SK-N-SH (cell line): ENCODE measurements around the gene FCHO2. TPM values are rescaled to one million over a fixed set of nuclear protein-coding genes. Genes with fewer than 3 reads are reported as not detected.

Experiments
- CTCF ChIA-PET: fragments of 300-600, 350-600 bp; formaldehyde crosslinking; extraction: SDS; loops from one replicate; lab custom pipeline; 2021; lab: Yijun Ruan, JAX
- POLR2A ChIA-PET: fragments of 350-600 bp; sonication (Branson Sonifier 250); formaldehyde crosslinking; extraction: SDS; loops from one replicate; lab custom pipeline; 2020; ENCODE audit warnings: antibody characterized with exemption, inconsistent platforms; lab: Yijun Ruan, JAX
- DNase-seq: peaks from one replicate; pipeline ENCODE4 v3.0.0; 2012
- H2AFZ ChIP-seq: fragments of 200-600 bp; sonication (generic); 2 replicates; pipeline ENCODE4 v1.8.1; 2016; ENCODE audit warnings: antibody characterized with exemption, mild to moderate bottlenecking, low read depth
- H3F3A ChIP-seq: fragments of 200-600 bp; sonication (generic); replicated peaks from 2 replicates; pipeline ENCODE3; 2016; ENCODE audit warnings: antibody characterized with exemption, mild to moderate bottlenecking; ENCODE audit not compliant: insufficient read depth
- H3K27ac ChIP-seq, 2 experiments: fragments of 200-500 bp in 1 of 2; fragments of 200-600 bp in 1 of 2; sonication (Bioruptor generic) in 1 of 2; sonication (generic), shearing (Covaris generic) in 1 of 2; 2 replicates each; pipeline versions ENCODE4 v1.5.1 to v1.6.1; 2014 to 2016; ENCODE audit warnings: low read depth in 2 of 2, inconsistent platforms in 1 of 2, low read length in 1 of 2, mild to moderate bottlenecking in 1 of 2, mixed read lengths in 1 of 2
- H3K27me3 ChIP-seq: fragments of 200-600 bp; sonication (generic), shearing (Covaris generic); 2 replicates; pipeline ENCODE4 v1.6.1; 2016; ENCODE audit warnings: mixed run types; ENCODE audit not compliant: insufficient read depth
- H3K36me3 ChIP-seq, 2 experiments: fragments of 200-500 bp in 1 of 2; fragments of 200-600 bp in 1 of 2; sonication (Bioruptor generic) in 1 of 2; sonication (generic) in 1 of 2; replicated peaks in 1 of 2; 2 replicates each; pipeline versions ENCODE3 to v1.5.1; 2014 to 2016; ENCODE audit warnings: low read length in 1 of 2, mild to moderate bottlenecking in 1 of 2; ENCODE audit not compliant: insufficient read depth in 2 of 2, control insufficient read depth in 1 of 2
- H3K4me1 ChIP-seq, 2 experiments: fragments of 200-500 bp in 1 of 2; fragments of 200-600 bp in 1 of 2; sonication (Bioruptor generic) in 1 of 2; sonication (generic), shearing (Covaris generic) in 1 of 2; 2 replicates each; pipeline versions ENCODE4 v1.5.1 to v1.6.1; 2014 to 2016; ENCODE audit warnings: low read depth in 1 of 2, low read length in 1 of 2, mixed run types in 1 of 2; ENCODE audit not compliant: insufficient read depth in 2 of 2, control insufficient read depth in 1 of 2
- H3K4me2 ChIP-seq: fragments of 200-600 bp; sonication (generic), shearing (Covaris generic); 2 replicates; pipeline ENCODE4 v1.6.1; 2017; ENCODE audit warnings: mixed run types
- H3K4me3 ChIP-seq, 2 experiments: fragments of 200-500 bp in 1 of 2; fragments of 200-600 bp in 1 of 2; sonication (Bioruptor generic) in 1 of 2; sonication (generic), shearing (Covaris generic) in 1 of 2; 2 replicates each; pipeline versions ENCODE4 v1.5.1 to v1.8.1; 2014 to 2016; ENCODE audit warnings: low read depth in 2 of 2, inconsistent platforms in 1 of 2, low read length in 1 of 2, mild to moderate bottlenecking in 1 of 2, mixed read lengths in 1 of 2, moderate library complexity in 1 of 2
- H3K79me2 ChIP-seq: fragments of 200-600 bp; sonication (generic); 2 replicates; pipeline ENCODE4 v1.8.1; 2017; ENCODE audit warnings: mild to moderate bottlenecking; ENCODE audit not compliant: insufficient read depth
- H3K9ac ChIP-seq: fragments of 200-600 bp; sonication (generic); 2 replicates; pipeline ENCODE4 v1.6.1; 2017; ENCODE audit warnings: mixed run types
- H3K9me2 ChIP-seq: fragments of 200-600 bp; sonication (generic); 2 replicates; pipeline ENCODE4 v1.6.1; 2017; ENCODE audit warnings: mixed run types
- H3K9me3 ChIP-seq: fragments of 200-600 bp; sonication (generic); 2 replicates; pipeline ENCODE4 v1.6.1; 2017; ENCODE audit warnings: mixed run types, mild to moderate bottlenecking, moderate library complexity
- H4K20me1 ChIP-seq: fragments of 200-600 bp; sonication (generic); 2 replicates; pipeline ENCODE4 v1.6.1; 2017; ENCODE audit warnings: mild to moderate bottlenecking, mixed run types; ENCODE audit not compliant: insufficient read depth
- FOXJ3 ChIP-seq: sonication (generic); formaldehyde crosslinking; IDR thresholded peaks from 2 replicates; pipeline ENCODE4 v1.5.1; 2020; ENCODE audit warnings: mild to moderate bottlenecking, missing genetic modification reagents
- GABPA ChIP-seq: IDR thresholded peaks from 2 replicates; pipeline ENCODE4 v1.4.0; 2012; ENCODE audit warnings: low read depth, mild to moderate bottlenecking
- GATA2 ChIP-seq: sonication (generic); formaldehyde crosslinking; IDR thresholded peaks from 2 replicates; pipeline ENCODE4 v1.5.0; 2020; ENCODE audit warnings: mild to moderate bottlenecking, missing genetic modification reagents
- JUND ChIP-seq: IDR thresholded peaks from 2 replicates; pipeline ENCODE4 v1.4.0; 2012
- MXI1 ChIP-seq: IDR thresholded peaks from 2 replicates; pipeline ENCODE4 v1.6.1; 2012; ENCODE audit warnings: mild to moderate bottlenecking, low read depth, low read length, improper control_type of control experiment
- NFIC ChIP-seq: IDR thresholded peaks from 2 replicates; pipeline ENCODE4 v1.4.0; 2012; ENCODE audit warnings: borderline replicate concordance
- NRF1 ChIP-seq: IDR thresholded peaks from 2 replicates; pipeline ENCODE4 v1.6.1; 2012; ENCODE audit warnings: low read depth, mild to moderate bottlenecking, low read length
- RAD21 ChIP-seq: IDR thresholded peaks from 2 replicates; pipeline ENCODE4 v1.6.1; 2012; ENCODE audit warnings: mild to moderate bottlenecking, low read length
- RCOR1 ChIP-seq: fragments of 150-350 bp; IDR thresholded peaks from 2 replicates; pipeline ENCODE4 v1.6.1; 2017; ENCODE audit warnings: antibody characterized with exemption, low read length
- RXRA ChIP-seq: IDR thresholded peaks from 2 replicates; pipeline ENCODE4 v1.4.0; 2012; ENCODE audit warnings: low read depth, mild to moderate bottlenecking, borderline replicate concordance
- SMC3 ChIP-seq: IDR thresholded peaks from 2 replicates; pipeline ENCODE4 v1.6.1; 2012; ENCODE audit warnings: low read depth, low read length, improper control_type of control experiment
- TCF12 ChIP-seq: IDR thresholded peaks from 2 replicates; pipeline ENCODE4 v1.4.0; 2012
- USF1 ChIP-seq: IDR thresholded peaks from 2 replicates; pipeline ENCODE4 v1.4.0; 2012; ENCODE audit warnings: low read depth, borderline replicate concordance
- YY1 ChIP-seq: IDR thresholded peaks from 2 replicates; pipeline ENCODE4 v1.4.0; 2012; ENCODE audit warnings: low read depth, mild to moderate bottlenecking
- ZBTB33 ChIP-seq: IDR thresholded peaks from 2 replicates; pipeline ENCODE4 v1.4.0; 2012; ENCODE audit warnings: low read depth, borderline replicate concordance
- polyA plus RNA-seq, 3 experiments: library from polyadenylated mRNA; depleted of rRNA; stranded (reverse); fragments of >200 nt; gene quantifications; 2 replicates each; pipeline ENCODE4 v1.2.3, GENCODE V29; 2012
- TF ChIP-seq, protein P1 (sequence below): fragments of 200-600 bp; sonication (generic); IDR thresholded peaks from 2 replicates; pipeline ENCODE4 v1.6.1; 2017; ENCODE audit warnings: antibody characterized with exemption, mild to moderate bottlenecking, moderate library complexity
- TF ChIP-seq, protein P2 (sequence below): fragments of 150-350 bp; IDR thresholded peaks from 2 replicates; pipeline ENCODE4 v1.6.1; 2016; ENCODE audit warnings: mild to moderate bottlenecking, low read depth, low read length
- TF ChIP-seq, protein P3 (sequence below): IDR thresholded peaks from 2 replicates; pipeline ENCODE4 v1.6.1; 2012; ENCODE audit warnings: mild to moderate bottlenecking, low read depth, low read length, moderate library complexity

FCHO2 gene
- polyA plus RNA-seq, 1 of the 3 experiments (the other 2 are of a cell fraction) = 5.2 TPM

DNA sequence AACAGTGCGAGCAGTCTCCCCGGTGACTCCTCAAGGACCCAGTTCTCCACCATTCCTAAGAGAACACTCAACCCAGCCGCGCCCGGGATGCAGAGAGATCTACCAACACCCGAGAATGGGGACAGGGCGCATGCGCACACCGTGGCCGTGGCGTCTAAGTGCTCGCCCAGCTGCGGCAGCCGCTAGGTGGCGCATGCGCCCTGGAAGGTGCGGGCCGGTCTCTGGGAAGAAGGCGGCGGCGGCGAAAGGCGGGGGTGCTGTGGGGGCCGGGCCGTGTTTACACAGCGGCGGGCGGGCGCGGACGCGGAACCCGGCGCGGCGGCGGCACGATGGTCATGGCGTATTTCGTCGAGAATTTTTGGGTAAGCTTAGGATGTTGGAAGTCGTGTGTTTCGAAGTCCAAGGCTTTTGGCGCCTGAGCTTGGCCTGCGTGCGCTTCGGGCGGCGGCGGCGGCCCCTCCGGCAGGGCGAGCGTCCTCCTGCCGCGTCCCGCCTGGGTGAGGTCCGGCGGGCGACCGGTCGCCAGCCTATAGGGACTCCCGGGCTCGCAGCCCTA lies at the start of gene FCHO2 (continued):
- TF ChIP-seq, protein P1, sequence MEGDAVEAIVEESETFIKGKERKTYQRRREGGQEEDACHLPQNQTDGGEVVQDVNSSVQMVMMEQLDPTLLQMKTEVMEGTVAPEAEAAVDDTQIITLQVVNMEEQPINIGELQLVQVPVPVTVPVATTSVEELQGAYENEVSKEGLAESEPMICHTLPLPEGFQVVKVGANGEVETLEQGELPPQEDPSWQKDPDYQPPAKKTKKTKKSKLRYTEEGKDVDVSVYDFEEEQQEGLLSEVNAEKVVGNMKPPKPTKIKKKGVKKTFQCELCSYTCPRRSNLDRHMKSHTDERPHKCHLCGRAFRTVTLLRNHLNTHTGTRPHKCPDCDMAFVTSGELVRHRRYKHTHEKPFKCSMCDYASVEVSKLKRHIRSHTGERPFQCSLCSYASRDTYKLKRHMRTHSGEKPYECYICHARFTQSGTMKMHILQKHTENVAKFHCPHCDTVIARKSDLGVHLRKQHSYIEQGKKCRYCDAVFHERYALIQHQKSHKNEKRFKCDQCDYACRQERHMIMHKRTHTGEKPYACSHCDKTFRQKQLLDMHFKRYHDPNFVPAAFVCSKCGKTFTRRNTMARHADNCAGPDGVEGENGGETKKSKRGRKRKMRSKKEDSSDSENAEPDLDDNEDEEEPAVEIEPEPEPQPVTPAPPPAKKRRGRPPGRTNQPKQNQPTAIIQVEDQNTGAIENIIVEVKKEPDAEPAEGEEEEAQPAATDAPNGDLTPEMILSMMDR = peak; percentile 63
- TF ChIP-seq SMC3 (peak; percentile 38), JUND (no peak), NRF1 (peak; percentile 83), GATA2 (CRISPR knock-in tag) (no peak), TCF12 (no peak)
- TF ChIP-seq, protein P2, sequence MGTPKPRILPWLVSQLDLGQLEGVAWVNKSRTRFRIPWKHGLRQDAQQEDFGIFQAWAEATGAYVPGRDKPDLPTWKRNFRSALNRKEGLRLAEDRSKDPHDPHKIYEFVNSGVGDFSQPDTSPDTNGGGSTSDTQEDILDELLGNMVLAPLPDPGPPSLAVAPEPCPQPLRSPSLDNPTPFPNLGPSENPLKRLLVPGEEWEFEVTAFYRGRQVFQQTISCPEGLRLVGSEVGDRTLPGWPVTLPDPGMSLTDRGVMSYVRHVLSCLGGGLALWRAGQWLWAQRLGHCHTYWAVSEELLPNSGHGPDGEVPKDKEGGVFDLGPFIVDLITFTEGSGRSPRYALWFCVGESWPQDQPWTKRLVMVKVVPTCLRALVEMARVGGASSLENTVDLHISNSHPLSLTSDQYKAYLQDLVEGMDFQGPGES = no peak
- TF ChIP-seq, protein P3, sequence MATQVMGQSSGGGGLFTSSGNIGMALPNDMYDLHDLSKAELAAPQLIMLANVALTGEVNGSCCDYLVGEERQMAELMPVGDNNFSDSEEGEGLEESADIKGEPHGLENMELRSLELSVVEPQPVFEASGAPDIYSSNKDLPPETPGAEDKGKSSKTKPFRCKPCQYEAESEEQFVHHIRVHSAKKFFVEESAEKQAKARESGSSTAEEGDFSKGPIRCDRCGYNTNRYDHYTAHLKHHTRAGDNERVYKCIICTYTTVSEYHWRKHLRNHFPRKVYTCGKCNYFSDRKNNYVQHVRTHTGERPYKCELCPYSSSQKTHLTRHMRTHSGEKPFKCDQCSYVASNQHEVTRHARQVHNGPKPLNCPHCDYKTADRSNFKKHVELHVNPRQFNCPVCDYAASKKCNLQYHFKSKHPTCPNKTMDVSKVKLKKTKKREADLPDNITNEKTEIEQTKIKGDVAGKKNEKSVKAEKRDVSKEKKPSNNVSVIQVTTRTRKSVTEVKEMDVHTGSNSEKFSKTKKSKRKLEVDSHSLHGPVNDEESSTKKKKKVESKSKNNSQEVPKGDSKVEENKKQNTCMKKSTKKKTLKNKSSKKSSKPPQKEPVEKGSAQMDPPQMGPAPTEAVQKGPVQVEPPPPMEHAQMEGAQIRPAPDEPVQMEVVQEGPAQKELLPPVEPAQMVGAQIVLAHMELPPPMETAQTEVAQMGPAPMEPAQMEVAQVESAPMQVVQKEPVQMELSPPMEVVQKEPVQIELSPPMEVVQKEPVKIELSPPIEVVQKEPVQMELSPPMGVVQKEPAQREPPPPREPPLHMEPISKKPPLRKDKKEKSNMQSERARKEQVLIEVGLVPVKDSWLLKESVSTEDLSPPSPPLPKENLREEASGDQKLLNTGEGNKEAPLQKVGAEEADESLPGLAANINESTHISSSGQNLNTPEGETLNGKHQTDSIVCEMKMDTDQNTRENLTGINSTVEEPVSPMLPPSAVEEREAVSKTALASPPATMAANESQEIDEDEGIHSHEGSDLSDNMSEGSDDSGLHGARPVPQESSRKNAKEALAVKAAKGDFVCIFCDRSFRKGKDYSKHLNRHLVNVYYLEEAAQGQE = no peak

GRCh38 chr5:72906806-72907205 lies 49.0 kb upstream of the FCHO2 start:
- Histone ChIP-seq H3K4me2 (no peak overlapping the region), H3K4me3 (no peak overlapping the region), H3K4me1 (no peaks in the 10 kb centered on the region; a peak in 1 of 4 replicates), H4K20me1 (no peaks in the 10 kb centered on the region), H3K79me2 (peaks cover 4% of the 10 kb centered on the region; the same call in 1 of the 2 replicates), H3K9me3 (no peaks in the 10 kb centered on the region), H3K9ac (no peak overlapping the region), H3F3A (peaks cover 36% of the 10 kb centered on the region), H3K36me3 (peaks cover 86 to 91% of the 10 kb centered on the region in 2 experiments), H2AFZ (no peak overlapping the region), H3K9me2 (no peaks in the 10 kb centered on the region), H3K27me3 (no peaks in the 10 kb centered on the region), H3K27ac (no peak overlapping the region)
- ChIA-PET POLR2A (no interaction called here), CTCF (interaction anchor here (1.1 kb wide), 1 partner anchor 11 kb away, joined by 4 read pairs; no protein-coding TSS in a partner anchor)
- DNase-seq = no peak
- no peak for TF ChIP-seq RCOR1
- no peak for TF ChIP-seq USF1
- no peak for TF ChIP-seq NRF1
- TF ChIP-seq MXI1 = no peak
- no peak for TF ChIP-seq FOXJ3
- TF ChIP-seq, protein P3 = no peak
- no peak for TF ChIP-seq GABPA
- TF ChIP-seq RAD21 = no peak
- TF ChIP-seq YY1 = no peak
- TF ChIP-seq ZBTB33 = no peak
- no peak for TF ChIP-seq RXRA
- no peak for TF ChIP-seq NFIC
